Measurements from ENCODE around the gene R3HDM2.

Gene R3HDM2

DNA sequence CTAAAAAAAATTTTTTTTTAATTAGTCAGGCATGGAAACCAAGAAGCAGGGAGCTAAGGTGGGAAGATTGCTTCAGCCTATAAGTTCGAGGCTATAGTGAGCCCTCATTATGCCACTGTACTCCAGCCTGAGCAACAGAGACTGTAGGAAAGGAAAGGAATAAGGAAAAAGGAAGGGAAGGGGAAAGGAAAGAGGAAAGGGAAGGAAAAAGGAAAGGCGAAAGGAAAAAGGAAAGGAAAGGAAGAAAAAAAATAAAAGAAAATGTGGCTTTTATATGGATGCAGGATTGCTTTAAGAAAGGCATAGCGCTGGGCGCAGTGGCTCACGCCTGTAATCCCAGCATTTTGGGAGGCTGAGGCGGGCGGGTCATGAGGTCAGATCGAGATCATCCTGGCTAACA, 70.4 kb downstream of the R3HDM2 start:
- TF ChIP-seq, protein P1, sequence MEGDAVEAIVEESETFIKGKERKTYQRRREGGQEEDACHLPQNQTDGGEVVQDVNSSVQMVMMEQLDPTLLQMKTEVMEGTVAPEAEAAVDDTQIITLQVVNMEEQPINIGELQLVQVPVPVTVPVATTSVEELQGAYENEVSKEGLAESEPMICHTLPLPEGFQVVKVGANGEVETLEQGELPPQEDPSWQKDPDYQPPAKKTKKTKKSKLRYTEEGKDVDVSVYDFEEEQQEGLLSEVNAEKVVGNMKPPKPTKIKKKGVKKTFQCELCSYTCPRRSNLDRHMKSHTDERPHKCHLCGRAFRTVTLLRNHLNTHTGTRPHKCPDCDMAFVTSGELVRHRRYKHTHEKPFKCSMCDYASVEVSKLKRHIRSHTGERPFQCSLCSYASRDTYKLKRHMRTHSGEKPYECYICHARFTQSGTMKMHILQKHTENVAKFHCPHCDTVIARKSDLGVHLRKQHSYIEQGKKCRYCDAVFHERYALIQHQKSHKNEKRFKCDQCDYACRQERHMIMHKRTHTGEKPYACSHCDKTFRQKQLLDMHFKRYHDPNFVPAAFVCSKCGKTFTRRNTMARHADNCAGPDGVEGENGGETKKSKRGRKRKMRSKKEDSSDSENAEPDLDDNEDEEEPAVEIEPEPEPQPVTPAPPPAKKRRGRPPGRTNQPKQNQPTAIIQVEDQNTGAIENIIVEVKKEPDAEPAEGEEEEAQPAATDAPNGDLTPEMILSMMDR (IDR thresholded peaks at IDR 0.05; ENCODE audit: borderline replicate concordance, insufficient read depth, low read depth, low read length) = no peak
- no peak overlapping the region for H3K4me3 ChIP-seq (ENCODE audit: low read depth, low read length)

DNA sequence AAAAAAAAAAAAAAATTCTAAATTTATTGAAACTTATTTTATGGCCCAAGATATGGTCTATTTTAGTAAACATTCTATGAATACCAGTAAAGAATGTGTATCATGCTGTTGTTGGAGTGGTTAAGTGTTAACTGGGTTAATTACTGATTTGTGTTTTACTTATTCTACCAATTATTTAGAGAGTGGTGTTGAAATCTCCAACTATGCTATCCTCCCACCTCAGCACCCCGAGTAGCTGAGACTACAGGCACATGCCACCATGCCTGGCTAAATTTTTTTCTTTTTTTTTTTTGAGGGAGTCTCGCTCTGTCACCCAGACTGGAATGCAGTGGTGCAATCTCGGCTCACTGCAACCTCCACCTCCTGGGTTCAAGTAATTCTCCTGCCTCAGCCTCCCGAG, 72.2 kb downstream of the R3HDM2 start:
- TF ChIP-seq, protein P1 (IDR thresholded peaks at IDR 0.05; ENCODE audit: borderline replicate concordance, insufficient read depth, low read depth, low read length) = no peak
- no peak overlapping the region for H3K4me3 ChIP-seq (ENCODE audit: low read depth, low read length)

DNA sequence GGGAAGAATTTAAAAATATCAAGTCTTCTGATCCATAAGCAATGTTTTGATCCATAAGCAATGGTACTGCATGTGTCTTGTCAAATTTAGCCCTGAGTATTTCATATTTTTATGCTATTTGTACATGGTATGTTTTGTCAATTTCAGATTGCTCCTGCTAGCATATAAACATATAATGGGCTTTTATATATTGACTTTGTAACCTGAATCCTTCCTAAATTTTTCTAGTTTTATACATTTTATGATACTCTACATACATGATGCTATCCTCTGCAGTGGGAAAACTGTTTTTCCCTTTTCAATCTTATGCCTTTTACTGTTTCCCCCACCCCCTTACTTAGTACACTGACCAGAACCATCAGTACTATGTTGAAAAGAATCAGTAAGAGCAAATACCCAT, 75.1 kb downstream of the R3HDM2 start:
- TF ChIP-seq, protein P1 (IDR thresholded peaks at IDR 0.05; ENCODE audit: borderline replicate concordance, insufficient read depth, low read depth, low read length) = no peak

DNA sequence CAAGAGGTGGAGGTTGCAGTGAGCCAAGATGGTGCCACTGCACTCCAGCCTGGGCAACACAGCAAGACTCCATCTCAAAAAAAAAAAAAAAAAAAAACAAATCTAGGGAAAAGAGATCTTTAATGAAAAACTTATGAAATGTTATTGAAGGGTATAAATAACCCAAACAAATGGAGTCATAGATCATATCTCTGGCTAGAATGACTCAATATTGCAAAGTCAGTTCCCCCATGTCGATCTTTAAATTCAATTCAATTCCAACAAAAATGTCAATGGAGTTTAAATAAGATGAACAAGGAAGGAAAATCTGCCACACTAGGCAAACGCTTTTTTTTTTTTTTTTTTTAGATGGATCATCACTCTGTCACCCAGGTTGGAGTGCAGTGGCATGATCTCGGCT, 78.7 kb downstream of the R3HDM2 start:
- H3K4me3 ChIP-seq (ENCODE audit: low read depth, low read length) = no peak overlapping the region
- TF ChIP-seq, protein P1 (IDR thresholded peaks at IDR 0.05; ENCODE audit: borderline replicate concordance, insufficient read depth, low read depth, low read length) = no peak

More for the DNA sequence above, 75.1 kb downstream of the R3HDM2 start:
- no peak overlapping the region for H3K4me3 ChIP-seq (ENCODE audit: low read depth, low read length)

DNA sequence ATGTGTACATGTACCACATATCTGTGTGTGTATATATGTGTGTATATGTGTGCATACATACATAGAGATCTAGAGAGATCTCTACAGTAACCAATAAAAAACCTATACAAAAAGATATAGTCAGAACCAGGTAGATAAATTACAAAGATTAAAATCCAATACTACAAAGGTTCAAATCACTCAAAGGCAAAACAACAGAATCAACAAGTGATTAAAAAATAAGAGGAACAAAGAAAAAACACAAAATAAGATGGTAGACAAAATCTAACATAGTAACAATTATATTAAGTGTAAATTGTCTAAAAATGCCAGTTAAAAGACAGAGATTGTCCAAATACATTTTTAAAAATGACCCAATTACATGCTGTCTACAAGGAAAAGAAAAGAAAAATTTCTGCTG, 83.6 kb downstream of the R3HDM2 start:
- H3K4me3 ChIP-seq (ENCODE audit: low read depth, low read length) = no peak overlapping the region
- TF ChIP-seq, protein P1 (IDR thresholded peaks at IDR 0.05; ENCODE audit: borderline replicate concordance, insufficient read depth, low read depth, low read length) = no peak

DNA sequence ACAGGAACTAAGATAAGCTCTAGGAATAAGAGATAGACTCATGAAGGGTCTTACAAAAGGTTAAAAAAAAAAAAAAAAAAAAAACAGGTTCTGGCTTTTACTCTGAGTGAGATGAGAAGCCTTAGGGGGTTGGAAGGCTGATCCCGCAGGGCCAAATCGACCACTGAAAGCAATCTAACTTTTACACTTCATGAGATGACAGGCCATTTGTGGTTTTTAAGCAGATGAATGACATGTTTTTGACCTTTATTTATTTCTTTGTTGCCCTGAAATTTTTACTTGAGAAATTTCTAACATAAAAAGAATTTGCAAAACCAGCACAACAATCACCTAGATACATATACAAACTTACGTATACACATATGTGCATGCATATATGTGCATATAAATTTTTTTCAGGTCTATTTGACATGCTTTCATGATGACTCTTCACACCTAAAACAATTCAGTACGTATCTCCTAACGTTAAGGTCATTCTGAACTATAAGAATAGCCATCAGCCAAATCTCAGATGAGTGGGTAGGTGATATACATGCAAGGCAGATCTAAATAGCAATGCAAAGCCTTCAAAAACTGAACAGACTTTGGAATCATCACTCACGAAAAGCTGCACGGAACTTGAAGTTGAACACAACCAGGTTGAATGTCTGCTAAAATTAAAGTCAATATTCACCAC, 87.0 kb downstream of the R3HDM2 start:
- H3K4me3 ChIP-seq (ENCODE audit: low read depth, low read length) = no peak overlapping the region
- TF ChIP-seq, protein P1 (IDR thresholded peaks at IDR 0.05; ENCODE audit: borderline replicate concordance, insufficient read depth, low read depth, low read length) = no peak

DNA sequence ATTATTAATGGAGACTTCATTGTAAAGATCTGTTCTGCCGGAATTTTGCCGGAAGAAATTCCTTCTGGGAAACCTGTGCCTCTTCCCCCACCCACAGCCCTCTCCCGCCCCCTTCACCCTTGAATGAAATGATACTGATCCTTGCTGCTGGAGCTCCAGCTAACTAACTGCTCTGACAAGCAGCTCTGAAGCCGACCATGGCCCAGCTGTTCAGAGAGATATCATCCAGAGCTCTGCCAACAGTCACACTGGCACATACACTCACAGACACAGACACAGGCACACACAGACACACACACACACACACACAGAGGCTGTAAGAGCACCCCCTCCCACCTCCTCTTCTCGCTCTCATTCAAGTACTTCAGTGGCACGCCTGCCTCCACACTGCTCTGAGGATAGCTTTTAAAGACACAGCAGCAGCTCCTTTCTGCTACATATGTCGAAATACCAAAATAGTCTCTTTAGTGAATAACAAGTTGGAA, 88.6 kb downstream of the R3HDM2 start:
- no peak overlapping the region for H3K4me3 ChIP-seq (ENCODE audit: low read depth, low read length)
- TF ChIP-seq, protein P1 (IDR thresholded peaks at IDR 0.05; ENCODE audit: borderline replicate concordance, insufficient read depth, low read depth, low read length) = no peak

All from GM12875 (cell line).